ENCODE data around the gene VRK1. TPM values are rescaled to one million over a fixed set of nuclear protein-coding genes. Genes with fewer than 3 reads are reported as not detected.

The VRK1 gene
- total and polyA plus RNA-seq, 2 of the 8 experiments (the other 6 are each of a cell fraction or from before 2014, with no cell fraction given): 24.2 to 64.8 TPM

DNA sequence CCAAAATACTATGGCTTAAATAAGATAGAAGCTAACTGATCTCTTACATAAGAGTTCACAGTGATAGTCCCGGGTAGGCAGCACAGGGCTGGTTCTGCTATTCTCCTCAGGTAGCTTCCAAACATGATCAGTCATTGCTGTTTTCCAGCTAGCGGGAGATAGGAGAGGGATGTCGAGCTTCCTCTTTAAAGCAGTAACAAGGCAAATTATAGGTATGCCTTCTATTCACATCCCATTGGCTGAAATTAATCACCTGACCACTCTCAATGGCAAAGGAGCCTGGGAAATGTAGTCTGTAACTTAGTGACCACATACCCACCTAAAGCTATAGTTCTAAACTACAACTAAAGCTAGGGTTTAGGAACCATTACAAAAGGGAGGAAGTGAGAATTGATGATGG lies 34.5 kb upstream of the VRK1 start:
- TF ChIP-seq, protein P1, sequence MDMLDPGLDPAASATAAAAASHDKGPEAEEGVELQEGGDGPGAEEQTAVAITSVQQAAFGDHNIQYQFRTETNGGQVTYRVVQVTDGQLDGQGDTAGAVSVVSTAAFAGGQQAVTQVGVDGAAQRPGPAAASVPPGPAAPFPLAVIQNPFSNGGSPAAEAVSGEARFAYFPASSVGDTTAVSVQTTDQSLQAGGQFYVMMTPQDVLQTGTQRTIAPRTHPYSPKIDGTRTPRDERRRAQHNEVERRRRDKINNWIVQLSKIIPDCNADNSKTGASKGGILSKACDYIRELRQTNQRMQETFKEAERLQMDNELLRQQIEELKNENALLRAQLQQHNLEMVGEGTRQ (IDR thresholded peaks at IDR 0.05; ENCODE audit: low read length): peak; percentile 90
- TF ChIP-seq CHD1 (IDR thresholded peaks at IDR 0.05; ENCODE audit: low read depth, low read length) (no peak), SIX5 (IDR thresholded peaks at IDR 0.05; ENCODE audit: low read depth, low read length) (peak; percentile 79), SP1 (IDR thresholded peaks at IDR 0.05; ENCODE audit: low read depth, low read length) (peak; percentile 87; the same call in 1 of the 2 replicates), CHD2 (IDR thresholded peaks at IDR 0.05; ENCODE audit: low read length) (peak; percentile 54), BRCA1 (IDR thresholded peaks at IDR 0.05; ENCODE audit: low read depth, low read length) (no peak), SAP30 (IDR thresholded peaks at IDR 0.05; ENCODE audit: insufficient read depth, insufficient replicate concordance, low read length) (no peak)
- TF ChIP-seq, protein P2, sequence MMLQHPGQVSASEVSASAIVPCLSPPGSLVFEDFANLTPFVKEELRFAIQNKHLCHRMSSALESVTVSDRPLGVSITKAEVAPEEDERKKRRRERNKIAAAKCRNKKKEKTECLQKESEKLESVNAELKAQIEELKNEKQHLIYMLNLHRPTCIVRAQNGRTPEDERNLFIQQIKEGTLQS (IDR thresholded peaks at IDR 0.05; ENCODE audit: insufficient read depth, low read depth, low read length): peak; percentile 42; the same call in 1 of the 2 replicates
- Histone ChIP-seq H2BK15ac (ENCODE audit: low read length) (no peak overlapping the region), H2BK20ac (ENCODE audit: low read length) (no peak overlapping the region), H3K9ac (replicated peaks in 1 of 4; ENCODE audit: extremely low read depth in 1 of 4, low read depth in 3 of 4, low read length in 3 of 4) (peak overlapping the region in 1 of 4 experiments; percentile 50; a peak in 1 of 7 replicates), H4K91ac (replicated peaks; ENCODE audit: insufficient read length, low read length) (no peak overlapping the region), H4K20me1 (replicated peaks in 1 of 2; ENCODE audit: control insufficient read depth in 1 of 2, insufficient read depth in 2 of 2, low read length in 2 of 2) (no peaks in the 10 kb centered on the region), H3K4me3 (ENCODE audit: extremely low read depth in 1 of 4, insufficient read depth in 2 of 4, low read depth in 3 of 4, low read length in 4 of 4) (peak overlapping the region; percentile 0 to 50 (median 10); a peak in 4 of 8 replicates), H3K36me3 (ENCODE audit: control insufficient read depth in 2 of 4, insufficient read depth in 4 of 4, low read length in 3 of 4) (no peaks in the 10 kb centered on the region), H3K4me2 (ENCODE audit: insufficient read depth in 1 of 2, low read depth in 2 of 2, low read length in 2 of 2) (peak overlapping the region; percentile 65 to 75; a peak in 3 of 4 replicates), H3K18ac (ENCODE audit: extremely low read depth, low read length) (no peak overlapping the region), H3K14ac (ENCODE audit: insufficient read length) (no peak overlapping the region), H3K23me2 (ENCODE audit: low read depth, low read length) (peaks cover 2% of the 10 kb centered on the region), H4K5ac (ENCODE audit: insufficient read length, low read depth, low read length) (peak overlapping the region; percentile 34), H3K9me3 (ENCODE audit: insufficient read depth in 2 of 2, low read depth in 1 of 2, low read length in 1 of 2) (no peaks in the 10 kb centered on the region), H2AFZ (ENCODE audit: low read length) (peak overlapping the region; percentile 100), H2BK120ac (replicated peaks; ENCODE audit: low read depth, low read length) (no peak overlapping the region), H3K27me3 (replicated peaks in 1 of 4; ENCODE audit: control insufficient read depth in 3 of 4, extremely low read depth in 1 of 4, insufficient read depth in 3 of 4, low read length in 3 of 4) (no peaks in the 10 kb centered on the region), H3K56ac (replicated peaks; ENCODE audit: insufficient read length, low read depth, low read length) (no peak overlapping the region), H2BK12ac (ENCODE audit: low read depth, low read length) (no peak overlapping the region), H3K27ac (ENCODE audit: low read depth, low read length) (no peak overlapping the region), H4K8ac (ENCODE audit: extremely low read depth, insufficient read depth, low read length) (no peak overlapping the region), H2AK5ac (ENCODE audit: low read depth, low read length) (no peak overlapping the region), H3K79me1 (ENCODE audit: low read depth, low read length) (no peaks in the 10 kb centered on the region), H3K4me1 (replicated peaks in 1 of 4; ENCODE audit: control insufficient read depth in 3 of 4, insufficient read depth in 4 of 4, low read length in 3 of 4) (no peaks in the 10 kb centered on the region), H3K4ac (replicated peaks; ENCODE audit: insufficient read length, low read depth, low read length) (no peak overlapping the region), H3K79me2 (ENCODE audit: control insufficient read depth in 1 of 2, insufficient read depth in 2 of 2, low read length in 2 of 2) (no peaks in the 10 kb centered on the region), H2BK5ac (ENCODE audit: low read depth, low read length) (no peak overlapping the region), H3K23ac (ENCODE audit: insufficient read length) (no peak overlapping the region)
- ChIA-PET POLR2A (ENCODE audit: partially characterized antibody) (interaction anchor here (1.8 kb wide), 1 partner anchor 456 kb away, joined by 4 read pairs; no protein-coding TSS in a partner anchor), CTCF (ENCODE audit: partially characterized antibody) (interaction anchor here (0.8 kb wide), 1 partner anchor 132 kb away, joined by 4 read pairs; no protein-coding TSS in a partner anchor)
- DNase-seq (ENCODE audit: low read depth in 1 of 2, low spot score in 2 of 2) (peak in 1 of 2 experiments; percentile 15), FAIRE-seq (peak; percentile 93)
- 17% methylated on average over 3 of the region's 3 CpGs; no CpG with 5 or more reads in 1 of the 2 experiments for WGBS, 2 experiments (ENCODE audit: extremely low coverage in 1 of 2, insufficient coverage in 1 of 2, insufficient read length in 1 of 2, insufficient replicate concordance in 2 of 2, low coverage in 1 of 2, low lambda C conversion rate in 2 of 2, missing lambda C conversion rate in 1 of 2)

All from H1 (cell line).